Stimulated activated CD8-positive, alpha-beta memory T cell treated with anti-CD3 and anti-CD28 coated beads, Interleukin-7, amount 100 ng/mL, for 24 hours (primary cell): Measurements from ENCODE around the gene VANGL1.

Experiments
- DNase-seq: peaks from one replicate; pipeline ENCODE4 v3.0.0-alpha.2; 2020; ENCODE audit warnings: low read depth

VANGL1 gene

GRCh38 chr1:115744646-115745275 lies 103.0 kb downstream of the VANGL1 start:
- no peak for DNase-seq

- DNase-seq: no peak
Observed at GRCh38 chr1:115746021-115746690, 104.4 kb downstream of the VANGL1 start.
